WI38 (cell line): Measurements from ENCODE around the gene AGAP6.
"Not testable (repeated sequence)": the region's sequence is repeated elsewhere in the genome, so short reads cannot be mapped to it uniquely, and the experiment has no call there.

ENCODE experiments used
- H3K4me3 ChIP-seq: 2 replicates; pipeline ENCODE4 v1.5.1; 2011; ENCODE audit warnings: low read depth, mild to moderate bottlenecking, control low read depth, low read length

Gene AGAP6

DNA sequence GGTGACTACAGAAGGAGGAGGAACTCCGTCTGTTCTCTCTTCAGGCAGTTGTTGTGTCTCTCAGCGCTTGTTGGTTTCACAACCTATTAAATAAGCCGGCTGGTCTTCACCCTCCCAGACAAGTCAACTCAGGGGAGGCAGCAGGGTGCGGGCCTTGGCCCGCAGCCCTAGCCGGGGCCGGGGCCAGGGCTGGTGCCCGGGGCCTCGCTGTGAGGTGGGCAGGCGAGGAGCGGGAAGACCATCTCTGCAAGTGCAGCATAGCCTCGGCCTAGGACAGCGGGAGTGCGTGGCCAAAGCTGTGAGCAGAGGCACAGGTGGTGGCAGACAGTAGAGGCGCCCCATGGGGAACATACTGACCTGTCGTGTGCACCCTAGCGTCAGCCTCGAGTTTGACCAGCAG, at the start of gene AGAP6:
Gene AGAP6, plus strand, starts transcription at position 31 of the 400 bp plus-strand sequence. Its CDS starts 310 bp downstream, at position 341.
- H3K4me3 ChIP-seq, result not testable (repeated sequence)

- H3K4me3 ChIP-seq, result peak within 1 kb of the TSS; percentile 67
Observed at GRCh38 chr10:49941447-49942338, 46.5 kb upstream of the AGAP6 start, which contains the start of the genes PARG and TIMM23B. PARG (minus strand) TSS chr10:49942027; CDS start chr10:49941725, 302 bp downstream. TIMM23B (plus strand) TSS chr10:49942053; CDS start chr10:49942195, 142 bp downstream.

GRCh38 chr10:49942339-49942705, 45.9 kb upstream of the AGAP6 start:
- peak overlapping the region; percentile 67 for H3K4me3 ChIP-seq

- H3K4me3 ChIP-seq, result not testable (repeated sequence)
Observed at GRCh38 chr10:49943607-49944006, 44.6 kb upstream of the AGAP6 start.

GRCh38 chr10:49948142-49948541, 40.1 kb upstream of the AGAP6 start:
- H3K4me3 ChIP-seq, result not testable (repeated sequence)

- not testable (repeated sequence) for H3K4me3 ChIP-seq
Observed at GRCh38 chr10:49948737-49949136, 39.5 kb upstream of the AGAP6 start.

GRCh38 chr10:49952006-49952405, 36.2 kb upstream of the AGAP6 start:
- H3K4me3 ChIP-seq, result not testable (repeated sequence)

GRCh38 chr10:49953122-49953521, 35.1 kb upstream of the AGAP6 start:
- not testable (repeated sequence) for H3K4me3 ChIP-seq

GRCh38 chr10:49970331-49970857, 17.8 kb upstream of the AGAP6 start:
- H3K4me3 ChIP-seq, result not testable (repeated sequence)

DNA sequence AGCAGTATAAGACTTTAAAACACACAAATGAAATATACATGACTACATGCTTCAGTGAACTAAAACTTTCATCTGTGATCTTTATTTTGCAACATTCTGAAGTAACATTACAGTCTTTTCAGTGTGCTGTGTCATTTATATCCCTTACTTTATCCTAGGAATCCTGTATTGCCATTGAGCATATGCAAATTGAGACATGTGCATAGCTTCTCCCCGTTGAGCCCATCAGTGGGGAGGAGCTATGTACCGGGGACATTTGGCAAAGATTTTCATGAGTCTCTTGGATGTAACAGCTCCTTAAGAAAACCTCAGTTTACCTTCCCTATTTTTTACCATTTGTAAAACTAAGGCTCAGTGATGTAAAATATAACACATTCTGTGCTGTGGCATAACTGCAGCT, 16.7 kb upstream of the AGAP6 start:
- H3K4me3 ChIP-seq, result not testable (repeated sequence)

DNA sequence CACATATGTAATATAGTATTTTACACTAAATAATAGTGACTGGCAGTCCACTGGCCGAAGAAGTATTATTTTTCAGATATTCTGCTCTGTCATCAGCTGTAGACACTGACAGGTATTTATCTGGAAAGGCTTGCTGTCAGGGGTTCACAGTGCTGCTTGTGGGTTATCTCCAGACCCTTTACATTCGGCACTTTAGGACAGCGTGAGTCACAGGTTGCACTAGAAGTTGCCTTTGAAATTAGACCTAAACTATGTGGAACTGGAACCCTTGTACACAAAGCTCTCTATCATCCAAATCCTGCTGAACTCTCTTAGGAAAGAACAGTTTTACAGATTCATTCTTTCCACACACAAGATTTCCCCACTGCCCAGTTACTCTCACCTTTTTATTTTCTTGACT, 16.1 kb upstream of the AGAP6 start:
- not testable (repeated sequence) for H3K4me3 ChIP-seq

GRCh38 chr10:49977756-49978155, 10.4 kb upstream of the AGAP6 start:
- H3K4me3 ChIP-seq, result not testable (repeated sequence)

GRCh38 chr10:49987207-49987606, 999 bp upstream of the AGAP6 start:
- H3K4me3 ChIP-seq, result not testable (repeated sequence)

GRCh38 chr10:49995321-49995720, 7.1 kb downstream of the AGAP6 start:
- not testable (repeated sequence) for H3K4me3 ChIP-seq

- not testable (repeated sequence) for H3K4me3 ChIP-seq
Observed at GRCh38 chr10:50014024-50014423, 25.8 kb downstream of the AGAP6 start.

- not testable (repeated sequence) for H3K4me3 ChIP-seq
Observed at GRCh38 chr10:50015596-50016220, 27.5 kb downstream of the AGAP6 start.

GRCh38 chr10:50016926-50017325, 28.7 kb downstream of the AGAP6 start:
- H3K4me3 ChIP-seq, result not testable (repeated sequence)

DNA sequence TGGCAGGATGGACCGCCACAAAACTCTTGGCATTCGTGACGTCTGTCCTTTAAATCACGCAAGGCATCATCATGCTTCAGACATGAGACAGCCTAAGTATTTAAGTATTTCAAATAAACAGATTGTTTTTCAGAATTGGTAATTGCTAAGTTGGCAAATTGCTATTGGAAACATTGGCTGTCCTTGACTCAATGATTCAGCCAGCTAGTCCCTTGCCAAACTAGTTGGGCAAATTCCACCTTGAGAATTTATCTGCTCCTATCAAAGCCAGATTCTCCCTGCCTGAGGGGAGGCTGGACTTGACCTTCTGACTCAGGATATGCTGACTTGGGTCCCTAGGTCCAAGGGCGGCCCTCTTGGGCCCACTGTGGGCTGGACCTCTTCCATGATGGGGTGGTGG, 29.4 kb downstream of the AGAP6 start:
- H3K4me3 ChIP-seq, result not testable (repeated sequence)

GRCh38 chr10:50019279-50019678, 31.1 kb downstream of the AGAP6 start:
- H3K4me3 ChIP-seq, result not testable (repeated sequence)

DNA sequence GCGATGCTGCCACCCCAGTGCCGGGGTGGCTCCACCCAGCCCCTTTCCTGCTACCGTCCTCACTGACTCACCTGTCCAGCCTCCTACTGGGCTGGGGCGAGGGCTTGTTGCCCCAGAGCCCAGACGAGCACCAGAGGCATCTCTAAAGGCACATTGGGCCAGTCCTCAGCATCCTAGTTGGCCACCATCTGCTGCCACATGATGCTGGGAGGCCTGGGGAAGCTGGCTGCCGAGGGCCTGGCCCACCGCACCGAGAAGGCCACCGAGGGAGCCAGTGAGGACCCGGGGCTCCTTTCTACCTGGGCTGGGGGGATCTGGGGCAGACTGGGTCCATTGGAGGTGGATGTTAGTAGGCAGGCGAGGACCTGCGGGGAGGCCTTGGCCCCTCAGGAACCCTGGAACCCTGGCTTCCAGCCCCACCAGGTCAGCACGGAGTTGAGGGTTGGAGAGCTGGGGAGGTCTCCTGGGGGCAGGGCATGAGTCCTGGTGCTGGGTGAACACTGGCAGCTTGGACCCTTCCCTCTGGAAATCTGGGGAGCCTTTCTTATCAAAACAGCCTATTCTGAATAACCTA, 32.3 kb downstream of the AGAP6 start:
- H3K4me3 ChIP-seq, result not testable (repeated sequence)
